HG03457 (cell line): ENCODE results near the gene CADPS2.

Experiments
- ATAC-seq: cut with Tn5 transposase; IDR thresholded peaks from one replicate; pipeline ENCODE4 v1.9.1; 2021; ENCODE audit warnings: moderate number of reproducible peaks; ENCODE audit not compliant: unreplicated experiment

Gene CADPS2

DNA sequence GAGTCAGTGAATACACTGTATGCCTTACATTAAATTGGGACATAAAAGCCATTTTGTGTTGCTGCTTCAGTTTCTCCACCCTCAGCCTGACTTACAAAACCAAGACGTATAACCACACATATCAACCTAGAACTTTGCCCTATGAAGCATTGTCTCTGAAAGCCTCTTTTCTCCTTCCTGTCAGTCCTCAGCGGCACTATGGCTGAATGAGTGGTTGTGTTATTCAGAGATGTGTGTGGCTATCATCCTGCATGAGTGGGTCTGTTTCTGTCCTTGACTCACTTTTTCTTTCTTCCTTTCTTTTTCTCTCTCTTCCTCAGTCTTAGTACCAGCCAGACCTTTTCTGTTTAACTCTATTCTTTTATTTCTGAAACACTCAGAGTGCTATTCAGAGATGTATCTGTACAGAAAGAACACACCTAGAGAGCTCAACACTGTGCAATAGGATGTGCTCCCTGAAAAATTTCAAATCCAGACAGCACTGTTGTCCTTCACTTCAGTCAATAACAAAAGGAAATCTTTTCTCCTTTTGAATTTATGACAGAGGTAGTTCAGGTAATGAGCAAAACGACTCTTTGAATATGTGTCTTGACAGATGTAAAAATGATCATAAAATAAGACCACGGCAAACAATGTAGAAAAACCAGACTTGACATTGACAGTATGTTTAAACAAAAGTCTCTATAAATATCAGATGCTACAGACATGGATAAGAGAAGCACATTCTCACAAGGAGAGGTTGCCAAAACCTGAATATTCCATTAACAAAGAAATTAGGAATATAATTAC is 418.4 kb downstream of the CADPS2 start:
- ATAC-seq, result no peak

- no peak for ATAC-seq
Observed at GRCh38 chr7:122465296-122465695, 421.0 kb downstream of the CADPS2 start.

GRCh38 chr7:122463631-122464030 is 422.6 kb downstream of the CADPS2 start:
- ATAC-seq, result no peak

- no peak for ATAC-seq
Observed at GRCh38 chr7:122460936-122461335, 425.3 kb downstream of the CADPS2 start.

GRCh38 chr7:122457969-122458368 is 428.3 kb downstream of the CADPS2 start:
- ATAC-seq, result no peak

DNA sequence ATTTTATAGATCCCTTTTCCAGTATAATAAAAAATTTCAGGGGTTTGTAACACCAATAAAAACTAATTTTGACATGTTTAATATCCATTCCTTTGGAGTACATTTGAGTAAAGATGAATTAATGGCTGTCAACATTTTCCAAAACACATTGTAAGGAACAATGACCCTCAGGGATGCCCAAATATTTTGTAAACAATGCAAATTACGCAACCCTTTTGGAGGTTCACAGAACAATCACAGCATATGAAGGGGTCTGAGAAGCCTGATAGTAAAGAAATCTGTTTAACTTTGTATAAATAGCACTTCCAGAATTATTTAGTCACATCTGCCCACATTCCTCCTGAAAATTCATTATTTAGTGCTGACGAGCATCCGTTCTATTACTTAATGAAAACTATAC is 428.9 kb downstream of the CADPS2 start:
- ATAC-seq, result no peak

DNA sequence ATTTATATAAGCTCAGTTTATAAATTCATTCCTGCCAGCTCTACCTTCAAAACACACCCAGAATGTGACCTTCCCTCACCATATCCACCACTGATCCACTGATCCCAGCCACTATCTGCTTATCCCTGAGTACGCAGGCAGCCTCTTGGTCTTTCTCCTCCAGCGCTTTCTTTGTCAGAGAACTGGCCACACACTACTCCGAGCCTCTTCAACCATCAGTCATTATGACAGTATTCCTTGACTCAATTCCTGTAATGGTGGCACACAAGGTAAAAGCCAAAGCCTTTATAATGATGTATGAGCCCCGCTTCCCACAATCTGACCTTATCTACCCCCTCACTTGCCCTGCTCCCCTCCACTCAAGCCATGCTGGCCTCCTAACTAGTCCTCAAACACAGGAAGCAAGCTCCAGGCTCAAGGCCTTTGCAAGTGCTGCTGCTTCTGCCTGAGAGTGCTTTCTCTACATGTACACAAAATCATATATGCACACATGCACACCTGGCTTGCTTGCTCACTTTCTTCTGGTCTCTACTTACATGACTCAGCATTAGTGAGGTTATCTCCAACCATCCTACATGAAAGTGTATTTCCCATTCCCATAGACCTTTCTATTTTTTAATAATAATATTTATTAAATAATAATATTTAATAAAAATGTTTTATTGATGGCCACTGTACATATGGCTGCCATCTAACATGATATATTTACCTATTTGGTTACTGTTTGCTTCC is 431.3 kb downstream of the CADPS2 start:
- ATAC-seq, result no peak

- no peak for ATAC-seq
Observed at GRCh38 chr7:122453432-122453831, 432.8 kb downstream of the CADPS2 start.

GRCh38 chr7:122448893-122449589 is 437.2 kb downstream of the CADPS2 start:
- no peak for ATAC-seq

DNA sequence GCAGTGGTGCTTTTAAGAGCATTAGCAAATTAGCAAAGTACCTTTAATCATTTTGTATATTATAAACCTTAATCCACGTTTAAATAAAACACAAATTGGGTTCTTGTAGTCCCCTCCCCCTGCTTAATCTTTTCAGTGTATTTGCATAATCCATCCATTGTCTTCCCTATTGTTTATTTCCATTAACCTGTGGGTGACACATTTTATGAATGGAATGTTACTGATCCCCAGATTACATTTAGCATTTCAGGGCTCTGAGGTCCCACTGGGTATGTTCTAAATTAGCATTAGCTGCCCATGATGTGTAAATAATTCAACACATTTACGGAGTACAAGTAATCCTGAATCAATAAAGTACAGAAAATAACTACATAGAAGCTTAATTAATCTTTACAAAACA is 443.3 kb downstream of the CADPS2 start:
- no peak for ATAC-seq

- ATAC-seq, result no peak
Observed at GRCh38 chr7:122438492-122438891, 447.8 kb downstream of the CADPS2 start.

DNA sequence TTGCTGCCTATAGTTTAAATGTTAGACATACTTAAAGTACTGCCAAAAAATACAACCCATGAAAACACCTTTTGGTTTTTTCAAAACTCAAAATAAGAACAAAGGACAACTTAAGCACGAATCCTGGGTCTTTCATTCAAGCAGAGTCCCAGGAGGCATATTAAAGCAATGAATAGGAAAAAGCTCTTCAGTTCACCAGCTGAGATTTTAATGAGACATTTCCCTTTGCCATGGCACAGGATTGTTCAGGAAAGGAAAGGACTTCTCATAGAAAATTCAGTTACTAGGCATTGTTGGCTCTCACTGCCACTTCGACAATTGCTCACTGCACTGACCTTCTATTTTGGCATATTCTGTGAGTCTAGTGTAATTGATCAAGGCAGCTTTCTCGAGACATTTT is 448.3 kb downstream of the CADPS2 start:
- no peak for ATAC-seq

DNA sequence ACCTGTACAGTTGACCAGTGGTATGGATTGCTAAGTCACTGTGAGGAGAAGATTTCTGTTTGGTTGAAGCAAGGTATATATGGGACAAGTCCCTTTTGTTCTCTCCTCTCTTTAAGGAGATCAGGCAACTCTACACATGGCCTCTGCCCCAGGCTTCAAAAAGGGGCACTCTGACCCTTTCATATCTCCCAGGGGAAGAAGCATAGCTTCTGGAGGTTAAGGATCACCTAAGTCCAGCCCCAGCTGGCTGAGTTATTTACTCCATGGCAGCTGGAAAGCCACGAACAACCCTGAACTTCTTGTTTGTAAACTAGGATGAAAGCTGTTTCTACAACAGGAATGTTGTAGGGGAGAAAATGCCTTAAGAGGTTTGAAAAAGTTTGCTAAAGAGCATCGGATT is 452.5 kb downstream of the CADPS2 start:
- ATAC-seq, result no peak

DNA sequence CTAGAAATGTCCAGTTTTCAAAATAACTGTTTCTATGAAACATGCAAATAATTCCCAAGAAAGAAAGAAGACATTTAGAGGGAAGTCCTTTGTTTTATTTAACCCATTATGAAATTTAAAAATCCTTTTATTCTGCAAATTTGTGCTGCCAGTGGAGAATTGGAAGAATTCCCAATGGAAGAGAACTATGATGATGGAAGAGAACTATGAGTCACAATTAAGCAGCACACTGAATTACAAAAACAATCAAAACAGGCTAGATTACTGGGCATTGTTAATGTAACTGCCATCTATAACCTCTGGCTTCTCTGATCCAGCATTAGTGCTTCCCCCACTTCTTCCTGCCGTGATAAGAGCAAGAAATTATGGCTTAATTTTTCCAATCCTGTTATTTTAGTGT is 455.6 kb downstream of the CADPS2 start:
- no peak for ATAC-seq

DNA sequence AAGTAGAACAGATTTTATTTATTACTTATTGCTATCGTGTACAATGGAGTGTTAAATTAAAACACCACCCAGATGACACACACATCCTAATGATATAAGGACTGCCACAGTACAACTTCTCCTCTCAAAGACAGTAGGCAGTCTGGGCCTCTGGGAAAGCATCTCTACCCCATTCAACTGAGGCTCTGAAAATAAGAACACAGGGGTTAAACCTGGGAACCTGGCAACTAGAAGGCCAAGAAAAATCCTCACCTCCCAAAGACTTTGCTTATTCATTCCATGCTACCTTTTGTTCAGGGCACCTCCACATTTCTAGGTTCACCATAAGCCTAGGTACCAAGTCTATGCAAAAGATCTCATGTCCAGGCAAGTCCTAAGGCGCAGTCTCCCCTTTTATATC is 456.3 kb downstream of the CADPS2 start:
- ATAC-seq, result no peak

DNA sequence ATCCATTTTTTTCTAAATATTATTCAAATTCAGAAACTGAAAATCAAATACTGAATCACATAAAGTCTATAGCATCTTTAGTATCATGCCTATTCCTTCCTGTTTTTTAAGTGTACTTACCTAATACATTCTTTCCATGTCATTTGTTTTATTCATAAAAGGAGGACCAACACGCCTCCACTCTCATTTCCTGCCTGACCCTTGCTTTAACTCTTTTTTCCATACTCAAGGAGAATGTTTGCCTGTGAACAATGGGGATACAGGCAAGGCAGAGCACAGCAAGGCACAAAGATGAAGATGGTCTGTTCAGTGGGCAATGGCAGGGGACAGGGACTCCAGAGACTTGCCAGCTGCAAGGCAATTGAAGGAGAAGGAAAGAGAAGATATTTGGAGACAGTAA is 460.5 kb downstream of the CADPS2 start:
- ATAC-seq, result no peak

GRCh38 chr7:122423591-122423990 is 462.7 kb downstream of the CADPS2 start:
- ATAC-seq, result no peak

- ATAC-seq, result no peak
Observed at GRCh38 chr7:122416336-122416735, 469.9 kb downstream of the CADPS2 start.

DNA sequence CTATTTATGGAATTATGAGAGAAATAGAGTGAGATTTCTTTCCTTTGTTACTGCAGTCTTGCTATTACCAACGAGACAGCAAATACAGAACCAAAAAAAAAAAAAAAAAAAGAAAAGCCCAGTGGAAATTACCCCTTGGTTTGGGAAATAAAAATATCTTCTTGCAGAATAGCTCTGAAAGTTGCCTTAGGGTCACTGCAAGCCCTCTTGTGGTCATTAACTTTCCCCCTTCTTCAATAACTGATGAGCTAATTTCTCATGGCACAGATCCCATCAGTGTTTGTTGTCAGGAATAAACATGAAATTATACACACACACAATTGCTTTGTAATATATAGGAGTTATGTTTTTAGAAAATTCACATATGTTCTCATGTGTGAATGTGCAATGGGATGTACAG is 470.8 kb downstream of the CADPS2 start:
- no peak for ATAC-seq

- no peak for ATAC-seq
Observed at GRCh38 chr7:122413339-122413738, 472.9 kb downstream of the CADPS2 start.

DNA sequence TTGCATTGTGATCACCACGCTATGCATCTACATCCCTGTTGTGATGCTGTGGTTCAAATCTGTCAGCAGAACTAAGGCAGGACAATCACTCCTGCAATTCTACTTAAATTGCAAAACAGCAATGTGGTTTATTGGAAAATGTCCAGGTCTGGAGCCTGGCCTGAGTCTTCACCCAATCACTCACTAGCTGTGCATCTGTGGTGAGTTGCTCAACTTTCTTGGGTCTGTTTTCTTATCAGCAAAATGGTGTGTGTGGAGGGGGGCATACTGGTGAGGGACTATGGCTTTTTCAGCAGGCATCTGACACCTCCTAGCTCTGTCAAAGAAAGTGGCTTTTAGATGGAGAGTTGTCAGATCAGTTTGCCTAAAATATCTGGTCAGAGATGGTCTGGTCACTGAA is 473.4 kb downstream of the CADPS2 start:
- ATAC-seq, result no peak

DNA sequence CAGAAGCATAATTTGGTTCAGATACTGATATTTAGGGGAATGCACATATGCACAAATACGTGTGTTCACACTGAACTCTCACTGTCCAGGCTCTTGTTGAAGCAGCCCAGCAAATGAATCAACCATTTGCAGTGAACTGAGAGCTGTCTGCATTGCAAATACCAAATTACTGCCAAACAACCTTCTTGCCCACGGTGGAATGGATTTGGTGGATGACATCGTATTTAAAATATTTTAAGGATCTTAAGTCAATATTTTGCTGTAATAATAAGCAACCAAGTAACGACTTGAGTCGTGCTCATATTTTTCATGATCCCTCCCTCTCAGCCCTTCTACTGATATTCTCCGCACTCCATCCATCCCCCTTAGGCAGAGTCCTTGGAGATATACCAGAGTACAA is 473.8 kb downstream of the CADPS2 start:
- ATAC-seq, result no peak
